ENCODE results near the gene ALS2. TPM values are rescaled to one million over a fixed set of nuclear protein-coding genes. Genes with fewer than 3 reads are reported as not detected.
"Not testable (repeated sequence)": the region's sequence is repeated elsewhere in the genome, so short reads cannot be mapped to it uniquely, and the experiment has no call there.

The ALS2 gene
- total RNA-seq, 2 donors from 2014 or later, result 8.0 to 11.7 TPM

DNA sequence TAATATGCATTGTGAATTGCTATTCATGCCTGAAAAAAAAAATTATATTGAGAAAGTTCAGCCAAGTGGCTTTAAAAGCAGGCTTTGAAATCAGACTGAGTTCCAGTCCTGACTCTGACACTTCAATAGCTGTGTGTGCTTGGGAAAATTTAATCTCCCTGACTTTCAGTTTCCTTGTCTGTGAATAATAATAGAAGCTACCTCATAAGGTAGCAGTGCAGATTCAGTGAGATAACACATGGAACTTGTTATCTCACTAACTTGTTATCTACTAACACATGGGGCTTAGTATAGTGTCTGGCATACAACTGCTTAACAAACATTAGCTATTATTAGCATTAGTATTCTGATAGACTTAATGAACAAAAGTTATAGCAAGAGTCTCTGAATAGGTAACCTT is 14.9 kb downstream of the ALS2 start:
- Histone ChIP-seq H3K4me1 (no peaks in the 10 kb centered on the region), H3K36me3 (no peaks in the 10 kb centered on the region), H3K27me3 (no peaks in the 10 kb centered on the region), H3K4me3 (no peak overlapping the region), H3K9me3 (no peaks in the 10 kb centered on the region), H3K9ac (ENCODE audit: low read depth in 2 of 2, low read length in 2 of 2) (no peak overlapping the region), H3K27ac (no peak overlapping the region)
- no peak for DNase-seq
- no peak for TF ChIP-seq CTCF (IDR thresholded peaks at IDR 0.05)
- intact Hi-C loops (cut with DNase I), result no loop called here

- DNase-seq; H3K4me1 ChIP-seq; H3K27me3 ChIP-seq; H3K4me3 ChIP-seq; H3K36me3 ChIP-seq; H3K9ac ChIP-seq (ENCODE audit: low read depth in 2 of 2, low read length in 2 of 2); H3K27ac ChIP-seq; H3K9me3 ChIP-seq; intact Hi-C loops (cut with DNase I): not testable (repeated sequence)
These were observed 16.3 kb downstream of the ALS2 start for GRCh38 chr2:201764469-201764868.

DNA sequence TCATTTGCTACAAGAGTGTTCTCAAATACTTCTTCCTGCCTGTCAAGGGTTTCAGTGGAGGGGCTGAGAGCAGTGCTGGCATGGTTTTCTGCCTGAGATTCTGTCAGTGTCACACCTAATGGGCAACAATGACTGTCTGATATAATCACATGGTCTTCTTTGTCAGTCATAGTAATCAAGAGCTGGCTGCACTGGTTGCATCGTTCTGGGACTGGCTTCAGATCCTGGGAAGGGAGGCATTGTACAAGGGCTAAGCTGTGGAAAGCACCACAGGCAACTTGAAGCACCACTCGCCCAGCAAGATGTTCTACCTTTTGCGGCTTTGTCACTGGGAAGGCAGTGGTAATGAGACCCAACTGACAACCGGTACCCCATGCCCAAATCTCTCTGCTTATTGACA is 19.6 kb downstream of the ALS2 start:
- intact Hi-C loops (cut with DNase I), result no loop called here
- Histone ChIP-seq H3K9ac (ENCODE audit: low read depth in 2 of 2, low read length in 2 of 2) (no peak overlapping the region), H3K27me3 (no peaks in the 10 kb centered on the region), H3K4me1 (no peaks in the 10 kb centered on the region), H3K36me3 (no peaks in the 10 kb centered on the region), H3K4me3 (no peak overlapping the region), H3K9me3 (no peaks in the 10 kb centered on the region), H3K27ac (no peak overlapping the region)
- no peak for DNase-seq
- TF ChIP-seq CTCF (IDR thresholded peaks at IDR 0.05), result no peak

DNA sequence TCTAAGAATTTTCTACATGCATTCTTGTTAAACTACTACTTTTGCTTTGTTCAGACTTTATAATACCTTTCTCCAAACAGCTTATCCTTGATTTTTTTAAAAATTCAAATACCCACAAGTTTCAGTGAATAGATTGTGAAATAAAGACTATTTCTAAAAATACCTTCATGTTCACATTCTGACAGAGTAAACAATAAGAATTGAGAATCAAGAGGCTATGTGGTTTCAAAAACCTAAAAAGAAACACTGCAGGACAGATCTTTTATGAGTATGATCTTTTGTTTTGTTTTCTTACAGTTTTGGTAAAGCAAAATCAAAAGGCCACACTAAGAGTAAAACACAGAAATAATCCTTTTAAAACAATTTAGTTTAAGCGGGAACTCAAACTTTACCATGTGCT is 21.2 kb downstream of the ALS2 start:
- intact Hi-C loops (cut with DNase I), result no loop called here
- no peaks in the 10 kb centered on the region for H3K36me3 ChIP-seq
- DNase-seq, result no peak
- no peaks in the 10 kb centered on the region for H3K4me1 ChIP-seq
- no peak overlapping the region for H3K4me3 ChIP-seq
- H3K9ac ChIP-seq (ENCODE audit: low read depth in 2 of 2, low read length in 2 of 2), result no peak overlapping the region
- no peak overlapping the region for H3K27ac ChIP-seq
- no peak for TF ChIP-seq CTCF (IDR thresholded peaks at IDR 0.05)
- H3K27me3 ChIP-seq, result no peaks in the 10 kb centered on the region
- no peaks in the 10 kb centered on the region for H3K9me3 ChIP-seq

- no peak for DNase-seq
- Histone ChIP-seq H3K4me3 (no peak overlapping the region), H3K36me3 (no peaks in the 10 kb centered on the region), H3K9ac (ENCODE audit: low read depth in 2 of 2, low read length in 2 of 2) (no peak overlapping the region), H3K27ac (no peak overlapping the region), H3K27me3 (no peaks in the 10 kb centered on the region), H3K4me1 (no peaks in the 10 kb centered on the region), H3K9me3 (no peaks in the 10 kb centered on the region)
- no peak for TF ChIP-seq CTCF (IDR thresholded peaks at IDR 0.05)
- intact Hi-C loops (cut with DNase I), result no loop called here
These were observed 21.9 kb downstream of the ALS2 start for GRCh38 chr2:201758873-201759272.

DNA sequence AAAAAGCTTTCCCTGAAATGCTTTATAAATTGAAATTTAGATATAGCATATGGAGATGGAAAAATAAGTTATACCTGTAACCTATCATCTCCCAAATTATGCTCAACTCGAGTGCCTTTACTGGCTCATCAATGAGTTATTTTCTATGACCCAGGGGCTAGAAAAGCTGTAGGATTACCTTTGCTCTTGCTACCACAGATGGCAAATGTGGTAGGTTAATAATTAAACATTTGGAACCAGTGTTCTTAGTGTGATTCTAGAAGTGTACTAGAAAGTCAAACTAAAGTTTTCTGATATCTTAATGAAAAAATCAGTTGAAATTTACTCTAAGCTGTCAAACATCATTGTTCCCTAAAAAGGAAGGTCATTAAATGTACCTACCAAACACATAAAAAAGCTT is 22.5 kb downstream of the ALS2 start:
- no peak for DNase-seq
- Histone ChIP-seq H3K27me3 (no peaks in the 10 kb centered on the region), H3K4me3 (no peak overlapping the region), H3K27ac (no peak overlapping the region), H3K9me3 (no peaks in the 10 kb centered on the region), H3K36me3 (no peaks in the 10 kb centered on the region), H3K9ac (ENCODE audit: low read depth in 2 of 2, low read length in 2 of 2) (no peak overlapping the region), H3K4me1 (no peaks in the 10 kb centered on the region)
- TF ChIP-seq CTCF (IDR thresholded peaks at IDR 0.05), result no peak
- intact Hi-C loops (cut with DNase I), result no loop called here

All from colonic mucosa (tissue), 4 donors.